NCI-H748 treated with DMSO at 0.1 percent for 48 hours (cell line): ENCODE measurements around the gene SEPTIN7.

Experiments
- DNase-seq: peaks from one replicate; lab custom pipeline; 2025; lab: John Stamatoyannopoulos, UW

Gene SEPTIN7

DNA sequence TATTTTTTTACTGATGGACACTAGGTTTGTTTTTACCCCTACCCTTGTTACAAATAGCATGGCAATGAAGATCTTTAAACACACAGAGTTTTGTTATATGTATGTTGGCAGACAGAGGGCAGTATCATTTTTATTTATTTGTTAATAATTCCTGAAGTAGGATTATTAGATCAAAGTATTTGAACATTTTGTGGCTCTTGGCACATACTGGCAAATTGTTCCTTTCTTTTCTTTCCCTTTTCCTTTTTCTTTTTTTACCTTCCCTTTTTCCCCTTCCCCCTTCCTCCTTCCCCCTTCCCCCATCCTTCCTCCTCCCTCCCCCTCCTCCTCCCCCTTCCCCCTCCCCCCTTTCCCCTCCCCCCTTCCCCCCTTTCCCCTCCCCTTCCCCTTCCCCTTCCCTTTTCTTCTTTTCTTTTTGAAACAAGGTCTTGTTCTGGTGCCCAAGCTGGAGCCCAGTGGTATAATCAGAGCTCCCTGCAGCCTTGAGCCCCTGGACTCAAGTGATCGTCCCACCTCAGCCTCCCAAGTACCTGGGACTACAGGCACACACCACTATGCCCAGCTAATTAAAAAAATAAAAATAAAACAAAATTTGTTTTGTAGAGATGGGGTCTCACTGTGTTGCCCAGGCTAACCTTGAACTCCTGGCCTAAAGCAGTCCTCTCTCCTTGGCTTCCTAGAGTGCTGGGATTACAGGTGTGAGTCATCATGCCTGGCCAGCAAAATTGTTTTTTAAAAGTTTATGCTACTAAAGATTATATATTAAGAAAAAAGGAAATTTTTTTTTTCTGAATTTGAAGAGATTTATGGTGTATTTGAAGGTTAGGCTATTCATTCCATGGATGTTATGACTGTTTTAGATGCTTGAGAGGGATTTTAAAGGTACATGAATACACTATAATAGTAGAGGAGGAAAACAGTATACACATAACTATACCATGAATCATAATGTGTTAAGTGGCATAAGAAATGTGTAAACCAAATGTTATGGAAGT, 39.3 kb downstream of the SEPTIN7 start:
- no peak for DNase-seq

DNA sequence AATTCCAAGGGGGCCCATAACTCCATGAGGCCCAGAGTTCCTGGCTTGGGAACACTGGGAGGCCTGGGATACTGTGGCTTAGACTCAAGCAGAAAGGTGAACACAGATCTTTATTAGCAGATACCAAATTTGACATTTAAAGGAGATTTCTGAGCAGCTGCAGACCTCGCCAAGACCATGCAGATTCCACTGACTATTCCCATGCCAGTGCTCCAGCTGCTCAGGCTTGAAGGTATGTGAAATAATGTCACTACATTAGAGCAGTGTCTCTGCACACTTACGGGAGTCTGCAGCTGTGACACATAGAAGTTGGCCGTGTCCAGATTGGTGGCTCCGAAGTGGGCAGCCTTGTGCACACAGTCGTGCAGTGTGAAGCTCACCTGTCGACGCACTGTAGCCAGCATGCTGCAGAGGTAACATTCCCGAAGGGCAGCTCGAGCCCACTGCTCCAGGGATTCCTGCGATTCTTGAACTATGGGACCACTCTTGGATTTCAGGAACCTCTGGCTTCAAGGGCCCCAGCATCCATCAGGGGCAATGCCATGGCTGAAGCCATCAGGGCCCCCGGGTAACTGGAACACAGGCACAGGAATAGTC, 46.1 kb downstream of the SEPTIN7 start:
- no peak for DNase-seq

DNA sequence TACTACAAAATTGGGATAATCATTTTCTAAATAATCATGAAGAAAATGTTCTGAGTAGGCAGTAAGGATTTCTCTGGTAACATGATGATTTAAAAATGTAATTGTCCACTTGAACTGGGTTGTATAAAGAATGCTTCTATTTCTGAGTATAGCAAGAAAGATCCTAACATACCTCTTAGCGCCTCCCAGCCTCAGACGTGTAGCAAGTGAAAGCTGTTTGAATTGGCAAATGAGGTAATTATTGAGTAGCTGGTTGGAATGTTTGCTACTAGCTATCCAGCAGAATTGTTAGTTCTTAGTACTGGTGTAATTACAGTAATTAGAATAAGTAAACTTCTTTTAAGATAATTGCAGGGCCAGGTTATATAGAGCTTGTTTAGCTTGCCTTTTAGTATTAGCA, 47.9 kb downstream of the SEPTIN7 start:
- peak; percentile 37 for DNase-seq

DNA sequence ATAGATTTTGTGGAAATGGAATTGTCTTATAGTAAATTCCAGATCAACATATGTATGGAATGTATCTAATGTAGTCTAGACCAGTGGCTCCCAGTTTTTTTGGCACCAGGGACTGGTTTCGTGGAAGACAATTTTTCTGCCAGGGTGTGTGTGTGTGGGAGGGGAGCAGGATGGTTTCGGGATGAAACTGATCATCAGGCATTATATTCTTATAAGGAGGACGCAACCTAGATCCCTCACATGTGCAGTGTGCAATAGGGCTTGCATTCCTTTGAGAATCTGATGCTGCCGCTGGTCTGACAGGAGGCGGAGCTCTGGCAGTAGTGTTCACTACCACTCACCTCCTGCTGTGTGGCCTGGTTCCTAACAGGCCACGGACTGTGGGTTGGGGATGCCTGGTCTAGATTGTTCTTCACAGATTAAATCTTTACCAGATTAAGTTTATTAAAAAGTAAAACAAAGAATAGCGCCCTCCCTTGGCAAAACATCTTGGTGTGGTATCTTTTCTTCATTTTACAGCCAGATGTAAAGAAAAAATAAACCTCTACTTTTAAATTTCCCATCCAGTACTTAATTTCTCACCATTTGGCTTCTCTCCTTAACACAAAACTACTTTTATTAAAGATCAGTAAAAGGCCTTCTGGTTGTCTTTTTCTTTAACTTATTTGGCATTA, 48.4 kb downstream of the SEPTIN7 start:
- no peak for DNase-seq

DNA sequence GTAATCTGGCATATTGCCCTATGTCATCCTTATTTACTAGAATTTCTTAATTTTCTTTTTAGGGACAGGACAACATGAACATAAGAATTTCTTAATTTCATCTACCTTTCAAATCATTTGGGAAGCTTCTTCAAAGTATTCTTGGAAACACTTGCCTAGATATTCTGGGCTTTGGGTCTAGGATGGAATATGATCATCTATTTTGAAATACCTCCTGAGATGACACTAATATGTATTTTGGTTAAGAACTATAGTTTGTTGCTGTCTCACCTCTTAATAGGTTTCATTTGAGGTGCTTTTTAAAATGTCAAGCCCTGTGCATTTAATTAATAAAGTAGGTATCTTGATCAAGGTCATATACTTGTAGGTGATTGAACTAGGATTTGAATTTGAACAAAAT, 49.1 kb downstream of the SEPTIN7 start:
- no peak for DNase-seq
